HG03108 (cell line): Measurements from ENCODE around the gene BCL10.
A peak's percentile ranks its signal among the peaks of the same experiment; 100 is the strongest.

Experiments
- ATAC-seq: cut with Tn5 transposase; IDR thresholded peaks from one replicate; pipeline ENCODE4 v1.9.1; 2021; ENCODE audit warnings: moderate library complexity; ENCODE audit not compliant: unreplicated experiment

The BCL10 gene

GRCh38 chr1:85300140-85300539, 23.7 kb upstream of the BCL10 start:
- no peak for ATAC-seq

DNA sequence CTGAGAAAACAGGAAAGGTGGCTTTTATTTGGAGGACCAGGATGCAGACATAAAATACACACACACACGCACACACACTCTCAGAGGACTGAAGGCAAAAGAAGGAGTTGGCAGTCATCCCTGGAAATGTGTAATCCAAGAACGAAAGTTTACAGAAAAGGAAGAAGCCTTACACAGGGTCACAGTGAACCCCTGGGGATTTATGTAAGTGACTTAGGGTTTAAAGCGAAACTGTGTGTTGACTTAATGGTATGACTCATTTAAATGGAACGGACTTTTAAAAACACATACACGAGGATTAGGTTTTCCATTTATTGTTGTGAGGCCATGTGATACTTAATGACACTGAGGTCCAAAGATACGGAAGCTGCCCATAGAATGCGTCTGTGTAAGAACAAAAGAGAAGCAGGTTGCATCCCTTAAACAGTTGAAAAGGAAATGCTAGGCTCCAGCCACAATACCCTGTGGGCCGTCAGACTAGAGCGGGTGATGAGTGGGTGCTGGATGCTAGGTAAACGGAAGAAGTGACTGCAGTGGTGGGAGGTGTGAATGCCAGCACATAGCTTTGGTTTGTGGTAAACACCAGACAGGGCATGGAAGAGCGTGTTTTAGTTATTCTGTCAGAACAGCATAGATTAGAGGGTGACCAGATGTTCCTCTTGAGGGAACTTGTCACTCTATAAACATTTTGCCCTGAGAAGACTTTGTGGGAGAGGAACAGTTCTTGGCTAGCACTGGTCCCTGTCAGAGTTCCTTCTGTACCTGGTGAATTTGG, 21.6 kb upstream of the BCL10 start:
- peak; percentile 86 for ATAC-seq

GRCh38 chr1:85297538-85297854, 21.1 kb upstream of the BCL10 start:
- no peak for ATAC-seq

- ATAC-seq: no peak
Observed at GRCh38 chr1:85296980-85297379, 20.5 kb upstream of the BCL10 start.

DNA sequence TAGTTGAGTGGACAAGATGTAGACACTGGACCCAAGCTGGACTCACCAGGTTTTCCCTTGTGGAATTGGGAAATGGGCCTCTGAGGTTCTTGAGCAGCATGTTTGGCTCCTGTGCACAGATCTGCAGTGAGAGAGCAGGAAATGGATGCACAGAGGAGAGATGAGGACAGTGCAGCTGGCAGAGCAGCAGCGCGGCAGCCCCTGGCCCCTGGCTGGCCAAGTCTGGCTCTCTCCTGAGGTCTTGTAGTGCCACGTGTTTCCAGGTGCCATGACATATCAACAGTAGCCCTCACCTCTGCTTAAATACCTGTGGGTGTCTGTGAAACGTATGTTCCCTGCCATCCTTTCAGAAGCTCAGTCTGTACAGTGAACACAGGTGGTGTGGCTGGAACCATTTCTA, 19.2 kb upstream of the BCL10 start:
- no peak for ATAC-seq

- no peak for ATAC-seq
Observed at GRCh38 chr1:85295006-85295431, 18.6 kb upstream of the BCL10 start.

DNA sequence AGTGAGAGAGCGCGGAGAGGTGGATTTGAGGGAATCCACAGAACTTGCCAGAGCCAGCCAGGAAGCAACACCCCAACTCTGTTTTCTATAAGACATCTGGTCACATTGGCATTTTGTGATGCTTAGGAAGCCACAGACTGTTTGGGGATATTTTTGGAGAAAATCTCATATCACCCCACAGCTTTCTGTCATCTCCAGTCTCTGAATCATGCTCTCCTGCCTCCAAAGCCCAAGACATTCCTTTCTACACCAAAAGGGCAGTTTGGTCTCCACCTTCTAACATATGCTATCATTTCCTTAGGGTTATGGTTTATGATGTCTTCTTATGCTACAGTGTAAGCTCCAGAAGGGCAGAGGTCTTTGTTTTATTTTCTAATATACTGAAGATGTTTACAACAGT, 14.4 kb upstream of the BCL10 start:
- ATAC-seq: no peak

- ATAC-seq: no peak
Observed at GRCh38 chr1:85289848-85290335, 13.5 kb upstream of the BCL10 start.

DNA sequence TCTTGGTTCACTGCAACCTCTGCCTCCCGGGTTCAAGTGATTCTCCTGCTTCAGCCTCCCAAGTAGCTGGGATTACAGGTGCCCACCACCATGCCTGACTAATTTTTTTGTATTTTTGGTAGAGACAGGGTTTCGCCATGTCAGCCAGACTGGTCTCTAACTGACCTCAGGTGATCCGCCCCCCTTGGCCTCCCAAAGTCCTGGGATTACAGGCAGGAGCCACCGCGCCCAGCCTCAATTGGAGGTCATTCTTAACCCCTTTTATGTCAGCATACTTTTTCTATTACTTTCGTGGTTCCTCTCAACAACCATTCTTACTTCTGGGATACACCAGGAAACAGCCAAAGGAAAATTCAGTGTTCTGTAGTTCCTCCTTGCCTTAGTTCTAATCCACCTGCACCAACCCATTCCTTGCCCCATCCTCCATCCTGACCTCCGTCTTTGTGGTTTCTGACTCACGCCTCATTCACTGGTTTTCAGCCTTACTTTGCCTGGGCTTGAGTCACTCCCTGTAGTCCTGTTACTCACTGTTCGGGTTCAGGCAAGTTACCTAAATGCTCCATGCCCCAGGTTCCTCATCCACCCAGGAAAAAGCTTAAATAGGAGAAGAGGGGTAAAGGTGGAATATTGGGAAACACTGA, 12.9 kb upstream of the BCL10 start:
- no peak for ATAC-seq

DNA sequence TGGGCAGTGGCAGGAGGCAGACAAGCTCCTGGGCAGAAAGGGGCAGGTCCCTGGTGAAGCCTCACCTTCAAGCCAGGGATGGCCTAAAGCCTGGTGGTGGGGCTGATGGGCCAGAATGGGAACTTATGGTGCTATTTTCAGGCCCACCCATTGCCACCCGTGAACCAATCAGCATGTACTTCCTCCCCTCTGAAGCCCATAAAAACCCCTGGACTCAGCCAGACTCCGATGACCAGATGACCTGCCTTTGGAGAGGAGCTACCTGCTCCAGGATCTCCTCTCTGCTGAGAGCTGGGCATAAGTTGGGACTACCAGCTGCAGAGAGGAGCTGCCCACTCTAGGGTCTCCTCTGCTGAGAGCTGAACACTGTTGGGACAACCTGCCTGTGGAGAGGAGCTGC, 7.8 kb upstream of the BCL10 start:
- ATAC-seq: no peak

DNA sequence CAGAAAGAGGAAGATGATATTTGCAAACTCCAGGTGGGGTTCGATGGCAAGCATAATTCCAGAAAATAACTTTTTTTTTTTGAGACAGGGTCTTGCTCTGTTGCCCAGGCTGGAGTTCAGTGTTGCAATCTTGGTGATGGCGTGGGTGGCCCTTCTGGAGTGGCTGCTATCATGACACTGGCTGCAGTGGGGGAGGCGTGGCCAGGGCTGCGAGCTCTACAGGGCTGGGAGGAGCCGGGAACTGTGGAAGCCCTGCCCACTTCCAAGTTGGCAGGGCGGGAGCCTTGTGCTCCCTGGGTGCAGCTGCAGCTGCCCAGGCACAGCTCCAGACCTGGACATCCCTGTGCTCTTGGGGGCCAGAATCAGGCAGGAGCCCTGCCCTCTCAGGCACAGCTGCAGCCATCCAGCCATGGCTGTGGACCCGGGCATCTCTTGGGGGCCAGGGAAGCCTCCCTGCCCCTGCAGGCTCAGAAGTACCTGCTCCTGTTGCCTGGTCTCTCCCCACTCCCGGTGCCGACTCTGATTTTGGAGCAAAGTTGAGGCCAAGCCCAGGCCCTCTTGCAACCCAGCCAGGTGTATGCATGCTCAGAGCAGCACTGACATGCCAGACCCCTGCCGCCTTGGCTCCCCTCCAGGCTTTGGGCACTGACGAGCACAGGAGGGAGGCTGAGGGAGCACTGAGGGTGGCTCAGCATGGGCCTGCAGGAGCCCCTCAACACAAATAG, 7.2 kb upstream of the BCL10 start:
- no peak for ATAC-seq

DNA sequence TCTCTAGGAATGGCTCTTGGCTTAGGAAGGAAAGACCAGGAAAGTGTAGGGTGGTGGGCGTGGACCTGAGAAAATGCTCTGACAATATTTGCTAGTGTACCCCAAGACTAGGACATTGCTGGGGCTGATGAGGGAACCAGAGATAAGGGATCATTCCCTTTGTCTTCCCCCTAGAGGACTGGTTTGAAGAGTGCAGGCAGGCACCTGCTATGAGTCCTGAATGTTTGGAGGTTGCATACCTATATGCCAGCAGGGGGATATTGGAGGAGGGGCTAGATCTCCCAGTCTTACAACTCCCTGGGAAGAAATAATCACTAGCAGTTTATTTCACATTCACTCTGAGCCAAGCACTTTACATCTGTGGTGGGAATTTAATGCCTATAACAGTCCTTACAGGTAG, 6.0 kb upstream of the BCL10 start:
- ATAC-seq: no peak

- no peak for ATAC-seq
Observed at GRCh38 chr1:85280636-85281035, 4.2 kb upstream of the BCL10 start.

GRCh38 chr1:85279458-85280080, 3.1 kb upstream of the BCL10 start:
- ATAC-seq: no peak

DNA sequence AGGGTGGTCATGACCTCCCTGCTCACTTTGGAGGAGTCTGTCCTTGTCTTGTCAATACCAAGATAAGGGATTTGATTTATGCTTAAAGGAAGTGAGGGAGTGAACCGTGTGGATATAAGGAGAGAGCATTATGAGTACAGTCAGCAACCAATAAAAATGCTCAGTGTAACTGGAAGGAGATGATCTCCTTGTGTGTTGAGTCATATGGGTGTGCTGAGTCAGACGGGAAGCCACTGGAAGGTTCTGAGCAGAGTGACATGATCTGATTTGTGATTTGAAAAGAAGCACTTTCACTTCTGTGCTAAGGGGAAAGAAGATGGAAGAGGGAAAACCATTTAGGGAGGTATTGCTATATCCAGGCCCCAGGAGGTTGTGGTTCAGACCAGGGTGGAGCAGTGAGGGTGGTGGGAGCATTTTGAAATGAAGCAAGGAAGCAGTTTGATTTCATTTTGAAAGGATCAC, 2.5 kb upstream of the BCL10 start:
- ATAC-seq: no peak

DNA sequence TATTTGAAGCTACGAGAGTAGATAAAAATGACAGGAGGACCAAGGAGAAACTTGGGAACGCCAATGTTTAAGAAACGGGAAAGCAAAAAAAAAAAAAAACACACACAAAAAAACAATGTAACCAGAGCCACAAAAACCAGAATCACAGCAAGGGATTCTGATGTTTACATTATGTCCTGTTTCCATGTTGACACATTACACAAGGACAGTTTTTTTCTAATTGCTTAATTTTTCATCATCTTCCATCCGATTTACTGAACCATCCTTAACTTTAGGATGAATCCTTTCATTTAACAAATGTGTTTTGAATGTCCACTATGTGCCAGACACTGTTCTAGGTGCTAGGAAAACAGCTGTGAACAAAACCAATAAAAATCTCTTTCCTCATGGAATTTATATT, 1.4 kb upstream of the BCL10 start:
- no peak for ATAC-seq

GRCh38 chr1:85276978-85277639, 677 bp upstream of the BCL10 start:
- ATAC-seq: no peak

DNA sequence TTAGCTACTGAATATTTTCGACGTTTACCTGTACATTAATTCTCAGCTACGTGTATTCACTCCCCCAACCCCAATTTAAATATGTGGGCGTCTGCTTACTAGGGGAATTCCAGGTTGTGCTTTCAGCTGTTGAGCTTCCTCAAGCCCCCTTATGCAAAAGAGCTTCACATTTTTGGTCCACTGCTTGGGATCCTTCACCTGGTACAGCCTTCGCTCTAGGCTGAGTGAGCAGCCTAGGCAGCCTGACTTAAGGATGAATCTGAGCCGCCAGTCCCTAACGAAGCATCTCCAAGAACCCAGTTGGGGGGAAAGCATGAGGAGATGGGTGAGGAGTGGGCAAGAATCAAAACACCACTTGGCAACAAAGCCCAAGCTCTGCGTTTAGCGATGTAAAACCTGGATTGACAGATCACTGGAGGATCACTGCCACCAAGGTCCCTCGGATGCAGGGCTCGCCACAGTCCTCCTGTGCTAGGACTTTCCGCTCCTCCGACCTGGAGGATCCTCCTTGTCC, 674 bp downstream of the BCL10 start:
- ATAC-seq: no peak

DNA sequence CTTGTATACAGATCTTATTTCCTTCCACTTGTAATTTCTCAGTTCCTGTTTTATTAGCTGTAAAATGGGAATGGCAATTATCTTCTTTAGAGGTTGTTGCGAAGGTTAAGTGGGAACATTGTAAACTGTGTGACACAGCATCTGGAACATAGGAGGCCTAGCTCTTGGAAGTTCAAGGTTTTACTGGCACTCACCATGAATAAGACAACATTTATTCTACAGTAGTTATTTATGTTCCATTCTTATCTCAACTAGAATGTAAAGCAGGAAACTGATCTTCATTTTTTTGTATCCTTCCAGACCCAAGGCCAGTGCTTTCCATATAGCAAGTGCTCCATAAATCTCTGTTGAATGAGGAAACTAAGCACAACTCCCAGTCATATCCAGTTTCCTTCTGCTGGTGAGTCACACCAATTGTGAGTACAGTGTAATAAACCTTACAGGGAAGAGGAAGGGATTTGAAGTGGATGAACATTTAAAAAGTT, 1.4 kb downstream of the BCL10 start:
- no peak for ATAC-seq

DNA sequence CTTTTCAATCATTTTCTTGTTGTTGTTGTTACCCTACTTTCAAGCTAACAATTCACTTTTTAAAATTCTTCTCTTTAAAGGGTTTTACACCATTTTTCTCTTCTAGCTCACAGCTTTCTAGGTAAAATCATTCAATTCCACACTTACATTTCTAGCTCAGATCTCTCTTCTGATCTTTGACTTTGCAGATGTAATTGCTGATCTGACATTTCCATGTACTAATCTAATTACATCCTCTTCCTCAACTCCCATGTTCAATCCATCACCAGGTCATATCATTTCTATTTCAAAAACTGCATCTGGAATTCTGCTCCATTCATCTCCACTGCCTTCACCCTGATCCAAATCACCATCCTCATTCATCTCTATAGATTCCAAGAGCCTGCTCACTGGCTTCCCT, 3.0 kb downstream of the BCL10 start:
- ATAC-seq: no peak
